HepG2 (cell line): ENCODE results near the gene EDEM3. TPM values are rescaled to one million over a fixed set of nuclear protein-coding genes. Genes with fewer than 3 reads are reported as not detected.

Source experiments
- ARHGAP35 ChIP-seq: sonication (generic); formaldehyde crosslinking; IDR thresholded peaks from 2 replicates; pipeline ENCODE4 v1.9.0; 2022; ENCODE audit warnings: mild to moderate bottlenecking, inconsistent platforms, moderate library complexity, missing genetic modification reagents, borderline replicate concordance
- ATF6 ChIP-seq: sonication (generic); formaldehyde crosslinking; conservative IDR thresholded peaks from 2 replicates; pipeline ENCODE4 v1.4.0; 2020; ENCODE audit warnings: missing genetic modification reagents
- ESRRA ChIP-seq: sonication (generic); formaldehyde crosslinking; IDR thresholded peaks from 2 replicates; pipeline ENCODE4 v1.5.1; 2020; ENCODE audit warnings: mild to moderate bottlenecking, low read depth, missing genetic modification reagents
- ETV6 ChIP-seq: sonication (generic); formaldehyde crosslinking; conservative IDR thresholded peaks from 2 replicates; pipeline ENCODE4 v1.4.0; 2020; ENCODE audit warnings: missing genetic modification reagents
- JUN ChIP-seq: sonication (generic); formaldehyde crosslinking; IDR thresholded peaks from 2 replicates; pipeline ENCODE4 v1.4.0; 2020; ENCODE audit warnings: mild to moderate bottlenecking, missing genetic modification reagents
- MED8 ChIP-seq: sonication (generic); formaldehyde crosslinking; IDR thresholded peaks from 2 replicates; pipeline ENCODE4 v1.8.1; 2023; ENCODE audit warnings: mild to moderate bottlenecking, missing genetic modification reagents; ENCODE audit not compliant: insufficient replicate concordance
- MLLT10 ChIP-seq: sonication (generic); formaldehyde crosslinking; IDR thresholded peaks from 2 replicates; pipeline ENCODE4 v1.4.0; 2020; ENCODE audit warnings: missing genetic modification reagents
- NFRKB ChIP-seq: fragments of 450-650 bp; IDR thresholded peaks from 2 replicates; pipeline ENCODE4 v1.6.1; 2017
- NR2F2 ChIP-seq: IDR thresholded peaks from 2 replicates; pipeline ENCODE4 v1.6.1; 2012; ENCODE audit warnings: low read depth, inconsistent platforms, borderline replicate concordance
- SKI ChIP-seq: fragments of 450-650 bp; IDR thresholded peaks from one replicate; pipeline ENCODE4 v1.6.1; 2018; ENCODE audit warnings: mild to moderate bottlenecking; ENCODE audit not compliant: partially characterized antibody
- SOX13 ChIP-seq, 3 experiments: fragments of 450-650 bp in 1 of 3; sonication (generic) in 1 of 3; formaldehyde crosslinking in 1 of 3; IDR thresholded peaks in 2 of 3; conservative IDR thresholded peaks in 1 of 3; 2 replicates each; pipeline versions ENCODE4 v1.5.0 to v1.6.1; 2016 to 2020; ENCODE audit warnings: antibody characterized with exemption in 1 of 3, mild to moderate bottlenecking in 1 of 3, missing compliant biosample characterization in 1 of 3, missing genetic modification reagents in 1 of 3, moderate library complexity in 1 of 3
- TRIM24 ChIP-seq: sonication (generic); formaldehyde crosslinking; IDR thresholded peaks from 2 replicates; pipeline ENCODE4 v1.8.0; 2022; ENCODE audit warnings: mild to moderate bottlenecking, missing genetic modification reagents
- ZBTB42 ChIP-seq: sonication (generic); formaldehyde crosslinking; IDR thresholded peaks from 2 replicates; pipeline ENCODE4 v1.5.0; 2020; ENCODE audit warnings: mild to moderate bottlenecking, missing genetic modification reagents
- ZNF124 ChIP-seq: sonication (generic); formaldehyde crosslinking; IDR thresholded peaks from 2 replicates; pipeline ENCODE4 v1.4.0; 2020; ENCODE audit warnings: missing genetic modification reagents
- ZNF496 ChIP-seq: sonication (generic); formaldehyde crosslinking; IDR thresholded peaks from 2 replicates; pipeline ENCODE4 v1.8.1; 2023; ENCODE audit warnings: mild to moderate bottlenecking, moderate library complexity, missing genetic modification reagents; ENCODE audit not compliant: insufficient replicate concordance
- polyA plus RNA-seq, 8 experiments: library from polyadenylated mRNA; depleted of rRNA in 3 of 8; stranded (reverse) in 7 of 8; unstranded in 1 of 8; fragments of >200 nt; fragmentation: Illumina TruSeq in 4 of 8; extraction: Trizol in 4 of 8; gene quantifications; 2 replicates each; pipeline versions ENCODE4 v1.2.1 to v1.2.3, GENCODE V29; 2011 to 2016; ENCODE audit warnings: low read depth in 4 of 8, missing spikeins in 1 of 8, mixed read lengths in 1 of 8; ENCODE audit not compliant: insufficient read depth in 1 of 8
- total RNA-seq, 5 experiments: library from RNA; depleted of rRNA; stranded (reverse); fragments of >200 nt; fragmentation: Illumina TruSeq; extraction: Trizol; gene quantifications; 2 replicates each; pipeline ENCODE4 v1.2.3, GENCODE V29; 2016; ENCODE audit warnings: low read depth in 1 of 5
- TF ChIP-seq, protein P1 (sequence below): sonication (generic); formaldehyde crosslinking; IDR thresholded peaks from 2 replicates; pipeline ENCODE4 v1.5.0; 2020; ENCODE audit warnings: mild to moderate bottlenecking, missing genetic modification reagents, moderate library complexity
- TF ChIP-seq, protein P2 (sequence below): sonication (generic); formaldehyde crosslinking; IDR thresholded peaks from 2 replicates; pipeline ENCODE4 v1.8.0; 2022; ENCODE audit warnings: mild to moderate bottlenecking, missing genetic modification reagents, moderate library complexity
- TF ChIP-seq, protein P3 (sequence below): sonication (generic); formaldehyde crosslinking; IDR thresholded peaks from 2 replicates; pipeline ENCODE4 v1.4.0; 2020; ENCODE audit warnings: missing genetic modification reagents, borderline replicate concordance
- TF ChIP-seq, protein P4 (sequence below): sonication (generic); formaldehyde crosslinking; IDR thresholded peaks from 2 replicates; pipeline ENCODE4 v1.4.0; 2020; ENCODE audit warnings: missing genetic modification reagents, mild to moderate bottlenecking, borderline replicate concordance

EDEM3 gene
- total and polyA plus RNA-seq, 2 of the 13 experiments (the other 11 are each of a cell fraction or from before 2014, with no cell fraction given) = 13.1 to 18.2 TPM

DNA sequence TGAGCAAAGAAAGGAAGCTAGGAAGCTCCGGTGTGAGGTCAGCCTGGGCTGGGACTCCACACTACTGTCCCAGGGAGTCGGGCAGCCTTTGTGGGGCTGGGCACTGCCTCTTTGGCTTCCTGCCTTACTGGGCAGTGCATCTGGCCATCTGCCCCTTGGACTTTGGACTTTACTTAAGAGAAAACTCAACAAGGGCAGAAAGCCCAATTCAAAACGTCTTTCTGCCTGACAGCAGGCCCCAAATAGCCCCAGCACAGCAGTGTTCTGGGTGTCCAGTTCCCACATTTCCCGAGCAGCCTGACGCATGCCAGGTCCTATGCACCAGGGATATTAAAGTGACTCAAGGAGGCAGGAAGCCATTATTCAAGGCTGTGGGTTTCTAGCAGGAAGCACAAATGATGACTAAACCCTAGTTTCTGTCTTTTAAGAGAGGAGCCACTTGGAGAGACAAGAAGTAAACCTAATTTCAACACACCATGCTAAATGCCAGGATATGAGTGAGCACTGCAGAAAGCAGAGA is 37.9 kb upstream of the EDEM3 start (continued):
- TF ChIP-seq, protein P1, sequence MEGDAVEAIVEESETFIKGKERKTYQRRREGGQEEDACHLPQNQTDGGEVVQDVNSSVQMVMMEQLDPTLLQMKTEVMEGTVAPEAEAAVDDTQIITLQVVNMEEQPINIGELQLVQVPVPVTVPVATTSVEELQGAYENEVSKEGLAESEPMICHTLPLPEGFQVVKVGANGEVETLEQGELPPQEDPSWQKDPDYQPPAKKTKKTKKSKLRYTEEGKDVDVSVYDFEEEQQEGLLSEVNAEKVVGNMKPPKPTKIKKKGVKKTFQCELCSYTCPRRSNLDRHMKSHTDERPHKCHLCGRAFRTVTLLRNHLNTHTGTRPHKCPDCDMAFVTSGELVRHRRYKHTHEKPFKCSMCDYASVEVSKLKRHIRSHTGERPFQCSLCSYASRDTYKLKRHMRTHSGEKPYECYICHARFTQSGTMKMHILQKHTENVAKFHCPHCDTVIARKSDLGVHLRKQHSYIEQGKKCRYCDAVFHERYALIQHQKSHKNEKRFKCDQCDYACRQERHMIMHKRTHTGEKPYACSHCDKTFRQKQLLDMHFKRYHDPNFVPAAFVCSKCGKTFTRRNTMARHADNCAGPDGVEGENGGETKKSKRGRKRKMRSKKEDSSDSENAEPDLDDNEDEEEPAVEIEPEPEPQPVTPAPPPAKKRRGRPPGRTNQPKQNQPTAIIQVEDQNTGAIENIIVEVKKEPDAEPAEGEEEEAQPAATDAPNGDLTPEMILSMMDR (CRISPR knock-in tag) = no peak
- no peak for TF ChIP-seq ZBTB42 (CRISPR knock-in tag)
- TF ChIP-seq, protein P2, sequence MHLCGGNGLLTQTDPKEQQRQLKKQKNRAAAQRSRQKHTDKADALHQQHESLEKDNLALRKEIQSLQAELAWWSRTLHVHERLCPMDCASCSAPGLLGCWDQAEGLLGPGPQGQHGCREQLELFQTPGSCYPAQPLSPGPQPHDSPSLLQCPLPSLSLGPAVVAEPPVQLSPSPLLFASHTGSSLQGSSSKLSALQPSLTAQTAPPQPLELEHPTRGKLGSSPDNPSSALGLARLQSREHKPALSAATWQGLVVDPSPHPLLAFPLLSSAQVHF (CRISPR knock-in tag) = no peak
- TF ChIP-seq NFRKB = no peak
- no peak for TF ChIP-seq ETV6 (CRISPR knock-in tag)
- no peak for TF ChIP-seq SKI
- no peak for TF ChIP-seq ZNF496
- 0 out of 2 replicates have a peak, but pooled peaks have one; percentile 26 for TF ChIP-seq NR2F2
- TF ChIP-seq ESRRA (CRISPR knock-in tag) = no peak
- no peak for TF ChIP-seq MED8 (CRISPR knock-in tag)
- no peak for TF ChIP-seq JUN
- TF ChIP-seq ZNF124 (CRISPR knock-in tag) = no peak
- no peak for TF ChIP-seq TRIM24
- TF ChIP-seq, protein P3, sequence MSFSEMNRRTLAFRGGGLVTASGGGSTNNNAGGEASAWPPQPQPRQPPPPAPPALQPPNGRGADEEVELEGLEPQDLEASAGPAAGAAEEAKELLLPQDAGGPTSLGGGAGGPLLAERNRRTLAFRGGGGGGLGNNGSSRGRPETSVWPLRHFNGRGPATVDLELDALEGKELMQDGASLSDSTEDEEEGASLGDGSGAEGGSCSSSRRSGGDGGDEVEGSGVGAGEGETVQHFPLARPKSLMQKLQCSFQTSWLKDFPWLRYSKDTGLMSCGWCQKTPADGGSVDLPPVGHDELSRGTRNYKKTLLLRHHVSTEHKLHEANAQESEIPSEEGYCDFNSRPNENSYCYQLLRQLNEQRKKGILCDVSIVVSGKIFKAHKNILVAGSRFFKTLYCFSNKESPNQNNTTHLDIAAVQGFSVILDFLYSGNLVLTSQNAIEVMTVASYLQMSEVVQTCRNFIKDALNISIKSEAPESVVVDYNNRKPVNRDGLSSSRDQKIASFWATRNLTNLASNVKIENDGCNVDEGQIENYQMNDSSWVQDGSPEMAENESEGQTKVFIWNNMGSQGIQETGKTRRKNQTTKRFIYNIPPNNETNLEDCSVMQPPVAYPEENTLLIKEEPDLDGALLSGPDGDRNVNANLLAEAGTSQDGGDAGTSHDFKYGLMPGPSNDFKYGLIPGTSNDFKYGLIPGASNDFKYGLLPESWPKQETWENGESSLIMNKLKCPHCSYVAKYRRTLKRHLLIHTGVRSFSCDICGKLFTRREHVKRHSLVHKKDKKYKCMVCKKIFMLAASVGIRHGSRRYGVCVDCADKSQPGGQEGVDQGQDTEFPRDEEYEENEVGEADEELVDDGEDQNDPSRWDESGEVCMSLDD = no peak
- TF ChIP-seq ATF6 (CRISPR knock-in tag) = no peak
- TF ChIP-seq ARHGAP35 (CRISPR knock-in tag) = no peak
- TF ChIP-seq, protein P4, sequence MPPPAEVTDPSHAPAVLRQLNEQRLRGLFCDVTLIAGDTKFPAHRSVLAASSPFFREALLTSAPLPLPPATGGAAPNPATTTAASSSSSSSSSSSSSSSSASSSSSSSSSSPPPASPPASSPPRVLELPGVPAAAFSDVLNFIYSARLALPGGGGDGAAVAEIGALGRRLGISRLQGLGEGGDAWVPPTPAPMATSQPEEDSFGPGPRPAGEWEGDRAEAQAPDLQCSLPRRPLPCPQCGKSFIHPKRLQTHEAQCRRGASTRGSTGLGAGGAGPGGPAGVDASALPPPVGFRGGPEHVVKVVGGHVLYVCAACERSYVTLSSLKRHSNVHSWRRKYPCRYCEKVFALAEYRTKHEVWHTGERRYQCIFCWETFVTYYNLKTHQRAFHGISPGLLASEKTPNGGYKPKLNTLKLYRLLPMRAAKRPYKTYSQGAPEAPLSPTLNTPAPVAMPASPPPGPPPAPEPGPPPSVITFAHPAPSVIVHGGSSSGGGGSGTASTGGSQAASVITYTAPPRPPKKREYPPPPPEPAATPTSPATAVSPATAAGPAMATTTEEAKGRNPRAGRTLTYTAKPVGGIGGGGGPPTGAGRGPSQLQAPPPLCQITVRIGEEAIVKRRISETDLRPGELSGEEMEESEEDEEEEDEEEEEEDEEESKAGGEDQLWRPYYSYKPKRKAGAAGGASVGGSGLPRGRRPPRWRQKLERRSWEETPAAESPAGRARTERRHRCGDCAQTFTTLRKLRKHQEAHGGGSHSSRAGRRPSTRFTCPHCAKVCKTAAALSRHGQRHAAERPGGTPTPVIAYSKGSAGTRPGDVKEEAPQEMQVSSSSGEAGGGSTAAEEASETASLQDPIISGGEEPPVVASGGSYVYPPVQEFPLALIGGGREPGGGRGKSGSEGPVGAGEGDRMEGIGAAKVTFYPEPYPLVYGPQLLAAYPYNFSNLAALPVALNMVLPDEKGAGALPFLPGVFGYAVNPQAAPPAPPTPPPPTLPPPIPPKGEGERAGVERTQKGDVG = no peak
- TF ChIP-seq SOX13 (IDR thresholded peaks at IDR 0.05) = no peak
- peak in 1 of 2 experiments; percentile 50; a peak in 2 of 4 replicates for TF ChIP-seq SOX13 (CRISPR knock-in tag; conservative IDR thresholded peaks at IDR 0.05 in 1 of 2, IDR thresholded peaks at IDR 0.05 in 1 of 2)
- no peak for TF ChIP-seq MLLT10 (CRISPR knock-in tag)
